HG02885 (cell line): Measurements from ENCODE around the gene CNOT8.

Experiments used
- ATAC-seq: cut with Tn5 transposase; IDR thresholded peaks from one replicate; pipeline ENCODE4 v1.9.1; 2021; ENCODE audit warnings: mild to moderate bottlenecking; ENCODE audit not compliant: unreplicated experiment, poor library complexity

CNOT8 gene

GRCh38 chr5:154862766-154863165, 4.3 kb downstream of the CNOT8 start:
- no peak for ATAC-seq

- no peak for ATAC-seq
Measured at GRCh38 chr5:154863291-154864080, 5.1 kb downstream of the CNOT8 start.

GRCh38 chr5:154865466-154866184, 7.2 kb downstream of the CNOT8 start:
- no peak for ATAC-seq

- no peak for ATAC-seq
Measured at GRCh38 chr5:154866841-154867240, 8.4 kb downstream of the CNOT8 start.

- no peak for ATAC-seq
Measured at GRCh38 chr5:154868702-154869101, 10.3 kb downstream of the CNOT8 start.

DNA sequence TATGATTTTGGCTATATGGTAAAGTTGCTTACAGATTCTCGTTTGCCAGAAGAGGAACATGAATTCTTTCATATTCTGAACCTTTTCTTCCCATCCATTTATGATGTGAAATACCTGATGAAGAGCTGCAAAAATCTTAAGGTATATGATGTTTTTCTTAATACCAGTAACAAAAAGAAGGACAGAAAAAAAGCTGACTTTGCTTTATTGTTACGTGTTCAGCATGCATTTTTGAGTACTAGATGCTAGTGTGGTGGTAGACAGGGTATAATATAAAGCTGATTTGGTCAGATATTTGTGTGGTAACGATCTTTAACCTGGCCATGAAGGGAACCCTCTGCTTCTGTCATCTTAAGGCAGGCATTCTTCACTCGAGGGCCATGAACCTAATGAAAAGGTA, 13.3 kb downstream of the CNOT8 start:
- no peak for ATAC-seq

- no peak for ATAC-seq
Measured at GRCh38 chr5:154873791-154874331, 15.4 kb downstream of the CNOT8 start.

DNA sequence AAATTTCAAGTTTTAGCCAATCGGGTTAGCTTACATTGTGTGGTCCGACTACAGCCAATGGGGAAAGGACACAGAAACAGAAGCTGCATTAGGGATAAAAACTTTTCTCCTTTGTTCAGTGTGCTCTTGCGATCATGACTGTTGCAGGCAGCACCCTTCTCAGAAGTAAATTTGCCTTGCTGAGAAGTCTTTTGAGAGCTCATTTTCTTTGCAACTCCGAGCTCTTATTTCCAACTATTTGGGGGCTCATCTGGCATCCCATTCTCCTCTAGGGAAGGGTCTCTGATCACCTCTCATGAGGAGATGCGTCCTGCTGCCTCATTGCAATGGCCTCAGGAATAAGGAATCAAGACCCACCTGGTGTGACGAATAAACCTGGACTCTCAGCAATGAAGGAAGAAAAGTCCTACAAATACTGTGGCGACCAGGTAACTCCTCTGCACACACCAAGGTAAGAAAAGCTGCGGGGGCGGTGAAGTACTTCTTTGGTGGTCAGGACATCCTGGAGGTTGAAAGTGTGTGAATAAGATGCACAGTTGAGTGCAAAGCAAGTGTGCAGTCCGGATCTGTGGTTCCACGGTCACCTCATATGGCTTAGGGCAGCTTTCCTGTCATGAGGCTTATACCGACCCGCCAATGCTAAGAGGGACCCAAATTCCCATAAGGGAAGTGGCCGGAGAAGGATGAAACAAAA, 20.4 kb downstream of the CNOT8 start:
- no peak for ATAC-seq

DNA sequence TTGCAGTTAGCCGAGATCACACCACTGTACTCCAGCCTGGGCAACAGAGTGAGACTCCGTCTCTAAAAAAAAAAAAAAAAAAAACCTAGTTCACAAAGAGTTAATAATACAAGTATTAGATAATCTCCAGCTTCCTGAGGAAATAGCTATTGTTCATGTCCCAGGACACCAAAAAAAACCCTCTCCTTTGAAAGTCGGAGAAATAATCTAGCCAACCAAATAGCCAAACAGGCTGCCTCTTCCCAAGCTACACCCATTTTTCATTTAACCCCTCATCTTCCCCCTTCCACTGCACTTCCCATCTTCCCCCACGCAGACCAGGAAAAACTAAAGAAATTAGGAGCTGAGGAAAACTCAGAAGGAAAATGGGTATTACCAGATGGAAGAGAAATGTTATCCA, 23.6 kb downstream of the CNOT8 start:
- no peak for ATAC-seq

DNA sequence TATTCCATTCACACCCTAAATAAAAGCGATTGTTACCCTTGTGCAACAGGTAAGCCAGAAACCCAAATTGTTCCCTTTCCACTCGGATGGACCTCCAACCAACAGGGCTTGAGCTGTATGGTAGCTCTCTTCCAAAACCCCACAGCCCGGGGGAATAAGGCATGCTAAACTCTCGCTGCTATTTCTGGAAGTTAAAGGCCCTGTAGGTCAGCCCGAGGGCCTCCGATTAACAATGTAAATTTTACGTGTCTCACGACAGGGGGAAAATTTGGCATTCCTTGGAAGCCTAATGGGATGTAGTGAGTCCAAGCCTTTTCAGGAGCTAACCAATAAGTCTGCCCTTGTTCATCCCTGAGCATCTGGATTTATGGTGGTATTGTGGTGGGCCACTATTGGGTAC, 26.0 kb downstream of the CNOT8 start:
- no peak for ATAC-seq

DNA sequence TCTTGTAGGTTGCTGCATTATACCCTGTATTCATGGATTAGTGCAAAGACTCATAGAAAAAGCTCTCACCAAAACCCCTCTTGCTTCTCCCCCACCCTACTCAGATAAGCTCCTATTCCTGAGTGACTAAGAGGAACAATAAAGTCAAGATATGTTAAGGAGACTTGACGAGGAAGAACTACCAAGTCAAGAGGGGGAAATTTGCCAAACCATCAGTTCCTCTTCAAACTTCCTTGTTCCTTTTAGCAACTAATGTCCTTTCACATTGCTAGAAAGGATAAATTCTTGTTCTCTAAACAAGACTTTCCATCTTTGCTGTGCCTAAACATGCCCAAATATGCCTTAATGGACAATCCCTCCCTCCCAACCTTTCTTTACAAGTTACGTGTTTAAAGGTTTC, 27.0 kb downstream of the CNOT8 start:
- no peak for ATAC-seq

GRCh38 chr5:154892369-154892771, 33.9 kb downstream of the CNOT8 start:
- ATAC-seq = no peak

GRCh38 chr5:154893381-154893780, 35.0 kb downstream of the CNOT8 start:
- ATAC-seq = no peak

- ATAC-seq = no peak
Measured at GRCh38 chr5:154895606-154896561, 37.5 kb downstream of the CNOT8 start.

GRCh38 chr5:154896562-154897165, 38.2 kb downstream of the CNOT8 start:
- no peak for ATAC-seq

GRCh38 chr5:154898210-154898609, 39.8 kb downstream of the CNOT8 start:
- no peak for ATAC-seq

- no peak for ATAC-seq
Measured at GRCh38 chr5:154899151-154899816, 40.9 kb downstream of the CNOT8 start.

- ATAC-seq = no peak
Measured at GRCh38 chr5:154900066-154900465, 41.6 kb downstream of the CNOT8 start.

DNA sequence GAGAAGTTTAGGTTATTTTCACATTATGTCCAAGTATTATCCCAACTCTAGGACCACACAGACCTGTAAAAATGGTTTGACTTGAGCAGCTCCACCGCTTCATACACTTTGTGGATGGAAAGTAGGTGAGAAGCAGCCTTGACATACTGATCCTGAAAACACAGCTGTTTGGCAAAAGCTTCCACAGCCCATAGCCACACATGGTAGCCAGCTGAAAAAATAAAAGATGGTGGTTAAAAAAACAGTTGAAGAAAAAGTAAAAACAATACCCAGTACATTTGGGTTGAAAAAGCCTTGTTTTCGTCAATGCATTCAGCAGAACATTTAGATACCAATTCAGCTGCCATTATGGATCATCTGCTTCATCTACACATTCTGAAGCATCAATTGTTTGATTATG, 42.8 kb downstream of the CNOT8 start:
- ATAC-seq = no peak
